ENCODE data around the gene PML. TPM values are rescaled to one million over a fixed set of nuclear protein-coding genes. Genes with fewer than 3 reads are reported as not detected.

Gene PML
- total and polyA plus RNA-seq, 2 of the 4 experiments (the other 2 are of a cell fraction), result 8.8 to 22.6 TPM

DNA sequence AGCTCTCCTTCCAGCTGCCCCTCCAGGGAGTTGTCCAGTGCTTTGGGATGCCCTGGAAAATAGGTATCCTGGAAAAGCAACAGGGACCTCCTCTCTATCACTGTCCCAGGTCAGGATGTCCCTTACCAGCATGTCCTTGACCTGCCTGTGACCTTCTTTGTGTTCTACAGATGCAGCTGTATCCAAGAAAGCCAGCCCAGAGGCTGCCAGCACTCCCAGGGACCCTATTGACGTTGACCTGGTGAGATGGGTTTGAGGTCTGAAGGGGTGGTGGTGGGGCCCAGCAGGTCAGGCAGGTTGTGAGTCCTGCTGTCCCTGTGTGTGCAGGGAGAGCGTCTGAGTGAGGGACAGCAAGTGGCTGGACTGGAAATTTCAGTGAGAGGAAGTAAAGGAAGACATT lies 30.2 kb downstream of the PML start:
- peak overlapping the region; percentile 73 for H3K14ac ChIP-seq (replicated peaks; ENCODE audit: low read depth, low read length)
- H3K9me3 ChIP-seq (ENCODE audit: control insufficient read depth, insufficient read depth, low read length), result no peaks in the 10 kb centered on the region
- ATAC-seq (ENCODE audit: low read depth), result no peak
- H2BK5ac ChIP-seq (ENCODE audit: low read depth, low read length, poor library complexity, severe bottlenecking), result peak overlapping the region; percentile 56
- H2BK15ac ChIP-seq (ENCODE audit: low read depth, low read length), result no peak overlapping the region
- DNase-seq, result no peak
- in situ Hi-C loops (cut with MboI; ENCODE audit: low sequenced_read_pairs), result no loop called here
- peak overlapping the region; percentile 50; the same call in 1 of the 2 replicates for H2BK20ac ChIP-seq (ENCODE audit: low read depth, low read length)
- H3K56ac ChIP-seq (ENCODE audit: extremely low read depth, insufficient read depth, low read length), result no peak overlapping the region
- H3K9ac ChIP-seq (ENCODE audit: low read depth, low read length), result no peak overlapping the region
- H3K4me1 ChIP-seq (ENCODE audit: control insufficient read depth, insufficient read depth, low read length), result peaks cover 14% of the 10 kb centered on the region
- peaks cover 23 to 66% of the 10 kb centered on the region in 2 experiments for H3K79me1 ChIP-seq (ENCODE audit: low read depth in 1 of 2, low read length in 2 of 2)
- H3K27ac ChIP-seq (ENCODE audit: insufficient read depth, low read length), result peak overlapping the region; percentile 25; the same call in 1 of the 2 replicates
- 100% methylated on average over 2 of the region's 2 CpGs; no CpG with 5 or more reads in 1 of the 2 experiments for WGBS, 2 experiments (ENCODE audit: extremely low coverage in 2 of 2, insufficient read length in 1 of 2)
- no peak overlapping the region for H2AK9ac ChIP-seq (replicated peaks; ENCODE audit: low read depth, low read length, poor library complexity)
- no peaks in the 10 kb centered on the region for H3K27me3 ChIP-seq (ENCODE audit: control insufficient read depth, insufficient read depth, low read length)
- H4K8ac ChIP-seq (ENCODE audit: low read depth in 2 of 2, low read length in 2 of 2), result no peak overlapping the region; a peak in 2 of 4 replicates
- dilution Hi-C loops (cut with HindIII; ENCODE audit: low sequenced_read_pairs, unreplicated experiment), result no loop called here
- H3K4me3 ChIP-seq (ENCODE audit: insufficient read depth, low read depth, low read length), result no peak overlapping the region
- H2AK5ac ChIP-seq (ENCODE audit: low read depth, low read length), result peak overlapping the region; percentile 74
- BruUV-seq (replicated peaks), result no TSS peak
- no peak overlapping the region for H2AFZ ChIP-seq (replicated peaks; ENCODE audit: low read length, poor library complexity)
- peaks cover 22% of the 10 kb centered on the region; the same call in 1 of the 2 replicates for H4K20me1 ChIP-seq (ENCODE audit: insufficient read depth, low read length)
- POLR2A ChIA-PET (ENCODE audit: unreplicated experiment), result no interaction called here
- H4K5ac ChIP-seq (ENCODE audit: low read depth, low read length), result 0 out of 2 replicates have a peak overlapping the region, but pooled peaks have one; percentile 15
- CTCF ChIA-PET, result interaction anchor here (0.9 kb wide), 1 partner anchor 10 kb away, joined by 3 read pairs; no protein-coding TSS in a partner anchor
- peaks cover 37% of the 10 kb centered on the region for H3K36me3 ChIP-seq (ENCODE audit: control insufficient read depth, insufficient read depth, low read length)
- no peak overlapping the region for H3K18ac ChIP-seq (ENCODE audit: low read depth, low read length)
- H3K23ac ChIP-seq (ENCODE audit: low read depth, low read length), result no peak overlapping the region
- H4K91ac ChIP-seq (ENCODE audit: insufficient read depth, low read depth, low read length), result no peak overlapping the region
- peaks cover 26% of the 10 kb centered on the region for H3K9me1 ChIP-seq (ENCODE audit: insufficient read depth, low read length)
- TF ChIP-seq CHD1 (IDR thresholded peaks at IDR 0.05; ENCODE audit: low read depth, low read length) (no peak), POLR2A (IDR thresholded peaks at IDR 0.05; ENCODE audit: low read depth, low read length) (no peak), CEBPB (IDR thresholded peaks at IDR 0.05; ENCODE audit: low read depth, low read length) (no peak), RCOR1 (IDR thresholded peaks at IDR 0.05; ENCODE audit: insufficient replicate concordance, low read length) (no peak), BHLHE40 (IDR thresholded peaks at IDR 0.05; ENCODE audit: low read depth, low read length) (no peak), RFX5 (IDR thresholded peaks at IDR 0.05; ENCODE audit: low read depth, low read length) (no peak), SMC3 (IDR thresholded peaks at IDR 0.05; ENCODE audit: low read depth, low read length) (no peak), MAZ (IDR thresholded peaks at IDR 0.05; ENCODE audit: borderline replicate concordance, low read depth, low read length) (no peak), MXI1 (IDR thresholded peaks at IDR 0.05; ENCODE audit: borderline replicate concordance, low read depth, low read length) (no peak)
- TF ChIP-seq, protein P1, sequence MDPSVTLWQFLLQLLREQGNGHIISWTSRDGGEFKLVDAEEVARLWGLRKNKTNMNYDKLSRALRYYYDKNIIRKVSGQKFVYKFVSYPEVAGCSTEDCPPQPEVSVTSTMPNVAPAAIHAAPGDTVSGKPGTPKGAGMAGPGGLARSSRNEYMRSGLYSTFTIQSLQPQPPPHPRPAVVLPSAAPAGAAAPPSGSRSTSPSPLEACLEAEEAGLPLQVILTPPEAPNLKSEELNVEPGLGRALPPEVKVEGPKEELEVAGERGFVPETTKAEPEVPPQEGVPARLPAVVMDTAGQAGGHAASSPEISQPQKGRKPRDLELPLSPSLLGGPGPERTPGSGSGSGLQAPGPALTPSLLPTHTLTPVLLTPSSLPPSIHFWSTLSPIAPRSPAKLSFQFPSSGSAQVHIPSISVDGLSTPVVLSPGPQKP (IDR thresholded peaks at IDR 0.05; ENCODE audit: borderline replicate concordance, low read depth, low read length), result no peak
- TF ChIP-seq, protein P2, sequence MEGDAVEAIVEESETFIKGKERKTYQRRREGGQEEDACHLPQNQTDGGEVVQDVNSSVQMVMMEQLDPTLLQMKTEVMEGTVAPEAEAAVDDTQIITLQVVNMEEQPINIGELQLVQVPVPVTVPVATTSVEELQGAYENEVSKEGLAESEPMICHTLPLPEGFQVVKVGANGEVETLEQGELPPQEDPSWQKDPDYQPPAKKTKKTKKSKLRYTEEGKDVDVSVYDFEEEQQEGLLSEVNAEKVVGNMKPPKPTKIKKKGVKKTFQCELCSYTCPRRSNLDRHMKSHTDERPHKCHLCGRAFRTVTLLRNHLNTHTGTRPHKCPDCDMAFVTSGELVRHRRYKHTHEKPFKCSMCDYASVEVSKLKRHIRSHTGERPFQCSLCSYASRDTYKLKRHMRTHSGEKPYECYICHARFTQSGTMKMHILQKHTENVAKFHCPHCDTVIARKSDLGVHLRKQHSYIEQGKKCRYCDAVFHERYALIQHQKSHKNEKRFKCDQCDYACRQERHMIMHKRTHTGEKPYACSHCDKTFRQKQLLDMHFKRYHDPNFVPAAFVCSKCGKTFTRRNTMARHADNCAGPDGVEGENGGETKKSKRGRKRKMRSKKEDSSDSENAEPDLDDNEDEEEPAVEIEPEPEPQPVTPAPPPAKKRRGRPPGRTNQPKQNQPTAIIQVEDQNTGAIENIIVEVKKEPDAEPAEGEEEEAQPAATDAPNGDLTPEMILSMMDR (conservative IDR thresholded peaks at IDR 0.05; ENCODE audit: low read depth, low read length), result no peak
- intact Hi-C loops (cut with micrococcal nuclease), result loop anchor here (5.0 kb wide), 1 partner anchor 32 kb away; the partner anchor contains the start of genes PML and STOML1
- H3K4ac ChIP-seq (ENCODE audit: low read depth, low read length), result peak overlapping the region; percentile 66; the same call in 1 of the 2 replicates
- H2BK120ac ChIP-seq (ENCODE audit: low read depth, low read length), result peak overlapping the region; percentile 53; the same call in 1 of the 2 replicates
- no peak overlapping the region for H3K4me2 ChIP-seq (ENCODE audit: low read depth, low read length)

All from IMR-90 (cell line).